Measurements from ENCODE around the gene ZNF500. TPM values are rescaled to one million over a fixed set of nuclear protein-coding genes. Genes with fewer than 3 reads are reported as not detected.
"Not testable (repeated sequence)": the region's sequence is repeated elsewhere in the genome, so short reads cannot be mapped to it uniquely, and the experiment has no call there.

ZNF500 gene
- total RNA-seq, 1 donor from 2014 or later, result 10.9 TPM

DNA sequence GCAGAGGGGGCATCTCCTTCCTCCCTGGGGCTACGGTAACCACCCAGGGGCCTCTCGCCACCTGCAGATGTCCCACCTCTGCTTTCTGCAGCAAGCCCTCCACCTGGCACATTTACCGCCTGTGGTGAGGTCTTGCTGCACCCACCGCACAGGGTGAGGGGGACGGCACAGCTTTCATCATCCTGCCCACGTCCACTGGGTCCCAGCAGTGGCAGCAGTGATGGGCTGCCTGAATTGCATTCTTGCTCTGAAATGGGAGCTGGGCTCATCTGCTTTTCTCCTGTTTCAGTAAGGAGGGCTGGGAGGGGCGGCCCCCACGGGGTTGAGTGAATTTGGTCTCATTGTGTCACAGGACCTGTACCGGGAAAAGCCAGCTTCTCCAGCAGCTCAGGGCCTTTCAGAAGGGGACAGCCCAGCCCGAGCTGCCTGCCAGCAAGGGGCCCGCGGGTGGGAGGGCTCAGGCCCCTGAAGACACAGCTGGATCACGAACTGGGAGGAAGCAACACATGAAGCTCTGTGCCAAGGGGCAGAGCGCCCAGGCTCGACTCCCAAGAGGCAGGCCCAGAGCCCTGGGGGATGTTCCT is 19.9 kb downstream of the ZNF500 start:
- DNase-seq (ENCODE audit: low read depth), result peak; percentile 21

DNA sequence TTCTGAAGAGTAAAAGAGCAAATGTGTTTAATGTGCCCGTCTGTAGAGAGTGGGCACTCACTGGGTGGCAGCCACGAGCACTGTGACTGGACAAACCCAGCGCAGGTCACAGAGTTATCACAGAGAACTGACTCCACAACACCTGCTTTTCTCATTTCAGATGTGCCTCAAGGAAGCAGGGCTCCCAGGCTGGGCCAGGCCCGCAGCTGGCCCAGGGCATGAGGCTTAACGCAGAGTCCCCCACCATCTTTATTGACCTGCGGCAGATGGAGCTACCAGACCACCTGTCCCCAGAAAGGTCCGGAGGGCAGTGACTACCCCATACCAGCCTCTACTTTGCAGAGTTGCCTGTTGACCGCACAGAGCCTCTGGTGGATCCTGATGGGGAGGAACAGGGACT is 20.7 kb downstream of the ZNF500 start:
- DNase-seq (ENCODE audit: low read depth), result peak; percentile 21

DNA sequence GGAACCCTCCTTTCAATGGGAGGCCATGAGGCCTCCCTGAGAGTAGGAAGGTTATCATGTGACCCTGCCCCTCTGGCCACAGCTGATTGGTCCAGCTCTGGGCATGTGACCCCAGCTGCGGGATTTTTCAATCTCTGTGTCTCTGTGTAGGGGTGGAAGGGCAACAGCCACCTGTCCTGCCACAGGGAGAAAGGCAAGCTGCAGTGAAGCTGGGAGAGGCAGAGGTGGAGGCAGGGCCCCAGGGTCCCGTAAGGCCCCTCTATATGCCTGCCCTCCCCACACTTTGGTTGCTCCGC is 21.7 kb downstream of the ZNF500 start:
- no peak for DNase-seq (ENCODE audit: low read depth)

DNA sequence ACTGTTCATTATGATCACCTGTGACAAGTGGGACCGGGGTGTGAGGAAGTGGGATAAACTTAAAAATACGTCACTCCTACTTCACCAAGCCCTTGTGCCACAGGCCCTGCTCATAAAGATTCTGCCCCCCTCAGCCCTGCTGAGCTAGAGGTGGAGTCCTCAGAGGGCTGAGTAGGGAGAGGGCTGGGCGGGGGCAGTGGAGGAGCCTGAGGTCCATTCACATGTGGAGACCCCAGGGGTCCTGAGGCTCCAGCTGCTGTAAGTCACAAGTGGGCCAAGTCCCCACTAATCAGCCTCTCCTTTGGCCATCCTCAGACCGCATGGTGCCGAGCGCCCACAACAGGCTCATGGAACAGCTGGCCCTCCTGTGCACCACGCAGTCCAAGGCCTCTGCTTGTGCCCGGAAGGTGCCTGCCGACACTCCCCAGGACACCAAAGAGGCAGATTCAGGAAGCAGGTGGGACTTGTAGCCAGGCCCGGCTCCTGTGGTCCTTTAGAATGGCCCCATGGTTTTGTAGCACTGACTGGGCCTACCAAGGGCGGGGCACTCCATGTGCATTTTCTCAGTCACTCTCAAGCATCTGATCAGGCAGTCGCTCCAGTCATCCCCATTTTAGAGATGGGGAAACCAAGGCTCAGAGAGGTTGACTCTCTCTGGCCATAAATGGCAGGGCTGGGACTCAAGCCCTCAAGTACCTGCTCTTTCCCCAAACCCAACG is 22.2 kb downstream of the ZNF500 start:
- DNase-seq (ENCODE audit: low read depth), result no peak

DNA sequence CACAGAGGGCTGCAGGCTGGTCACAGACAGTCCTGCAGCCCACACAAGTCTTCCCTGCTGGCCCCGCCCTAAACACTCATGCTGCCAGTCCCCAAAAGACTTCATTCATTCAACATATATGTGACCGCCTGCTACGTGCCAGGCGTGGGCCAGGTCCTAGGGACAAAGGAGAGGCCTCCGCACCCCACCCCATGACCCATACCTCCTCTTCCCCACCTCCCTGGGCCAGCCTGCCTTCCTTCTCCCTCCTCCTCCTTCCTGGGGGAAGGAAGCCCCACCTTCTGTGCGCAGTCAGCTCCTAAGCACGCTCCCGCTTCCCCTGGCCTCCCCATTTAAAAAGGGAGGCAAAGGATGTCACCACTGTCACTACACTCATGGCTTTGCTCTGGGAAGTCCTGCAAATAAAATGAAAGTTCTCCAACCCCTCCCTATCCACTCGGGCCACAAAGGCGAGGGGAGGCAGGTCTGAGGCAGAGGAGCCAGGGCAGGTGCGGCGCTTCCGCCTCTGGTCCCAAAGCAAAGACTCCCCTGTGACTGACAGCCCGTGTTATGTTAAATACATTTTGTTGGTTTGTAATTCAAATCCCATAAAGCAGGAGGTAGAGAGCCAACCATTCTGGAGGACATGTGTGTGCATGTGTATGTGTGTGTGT is 23.6 kb downstream of the ZNF500 start:
- no peak for DNase-seq (ENCODE audit: low read depth)

DNA sequence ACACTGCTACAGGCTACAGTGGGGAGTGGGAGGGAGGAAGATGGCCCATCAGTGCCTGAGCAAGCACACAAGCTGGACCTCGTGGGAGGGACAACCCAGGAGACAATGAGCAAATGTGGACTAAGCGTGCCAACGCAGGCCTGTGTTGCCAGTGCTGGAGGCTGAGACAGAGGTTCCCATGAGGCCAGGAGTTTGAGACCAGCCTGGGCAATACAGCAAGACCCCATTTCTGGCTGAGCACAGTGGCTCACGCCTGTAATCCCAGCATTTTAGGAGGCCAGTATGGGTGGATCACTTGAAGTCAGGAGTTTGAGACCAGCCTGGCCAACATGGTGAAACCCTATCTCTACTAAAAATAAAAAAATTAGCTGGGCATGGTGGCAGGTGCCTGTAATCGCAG is 28.6 kb downstream of the ZNF500 start:
- DNase-seq (ENCODE audit: low read depth), result not testable (repeated sequence)

DNA sequence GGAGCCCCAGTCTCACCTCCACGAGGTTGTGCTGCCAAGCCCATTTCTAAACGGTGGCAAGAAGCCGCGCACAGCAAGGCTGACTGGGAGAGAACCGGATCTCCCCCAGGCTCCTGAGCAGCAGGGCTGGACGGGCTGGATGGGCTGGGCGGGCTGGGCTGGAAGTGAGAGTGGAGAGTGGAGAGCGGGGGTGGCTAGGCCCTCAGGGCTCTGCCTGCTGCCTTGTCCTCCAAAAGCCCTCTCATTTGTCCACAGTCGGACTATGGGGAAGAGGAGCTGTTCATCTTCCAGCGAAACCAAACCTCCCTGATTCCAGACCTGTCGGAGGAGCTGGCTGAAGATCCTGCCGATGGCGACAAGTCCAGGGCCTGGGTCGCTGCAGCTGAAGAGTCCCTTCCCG is 29.4 kb downstream of the ZNF500 start:
- no peak for DNase-seq (ENCODE audit: low read depth)

DNA sequence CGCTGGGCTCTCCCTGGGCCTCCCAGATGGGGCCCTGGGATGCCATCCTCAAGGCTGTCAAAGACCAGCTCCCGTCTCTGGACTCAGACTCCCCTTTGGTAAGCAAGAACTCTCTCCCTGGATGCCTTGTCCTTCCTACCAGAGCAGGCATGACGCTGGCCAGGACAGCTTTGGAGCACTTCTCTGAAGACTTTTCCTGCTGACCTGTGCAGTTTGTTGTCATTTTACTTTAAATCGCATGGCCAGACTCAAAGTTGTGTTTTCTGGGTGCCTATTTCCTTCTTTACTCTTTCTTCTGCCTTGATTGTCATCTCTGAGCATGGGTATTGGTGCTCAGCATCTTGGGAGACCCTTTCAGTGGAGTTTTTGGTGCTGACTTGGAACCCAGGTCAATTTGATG is 30.4 kb downstream of the ZNF500 start:
- no peak for DNase-seq (ENCODE audit: low read depth)

DNA sequence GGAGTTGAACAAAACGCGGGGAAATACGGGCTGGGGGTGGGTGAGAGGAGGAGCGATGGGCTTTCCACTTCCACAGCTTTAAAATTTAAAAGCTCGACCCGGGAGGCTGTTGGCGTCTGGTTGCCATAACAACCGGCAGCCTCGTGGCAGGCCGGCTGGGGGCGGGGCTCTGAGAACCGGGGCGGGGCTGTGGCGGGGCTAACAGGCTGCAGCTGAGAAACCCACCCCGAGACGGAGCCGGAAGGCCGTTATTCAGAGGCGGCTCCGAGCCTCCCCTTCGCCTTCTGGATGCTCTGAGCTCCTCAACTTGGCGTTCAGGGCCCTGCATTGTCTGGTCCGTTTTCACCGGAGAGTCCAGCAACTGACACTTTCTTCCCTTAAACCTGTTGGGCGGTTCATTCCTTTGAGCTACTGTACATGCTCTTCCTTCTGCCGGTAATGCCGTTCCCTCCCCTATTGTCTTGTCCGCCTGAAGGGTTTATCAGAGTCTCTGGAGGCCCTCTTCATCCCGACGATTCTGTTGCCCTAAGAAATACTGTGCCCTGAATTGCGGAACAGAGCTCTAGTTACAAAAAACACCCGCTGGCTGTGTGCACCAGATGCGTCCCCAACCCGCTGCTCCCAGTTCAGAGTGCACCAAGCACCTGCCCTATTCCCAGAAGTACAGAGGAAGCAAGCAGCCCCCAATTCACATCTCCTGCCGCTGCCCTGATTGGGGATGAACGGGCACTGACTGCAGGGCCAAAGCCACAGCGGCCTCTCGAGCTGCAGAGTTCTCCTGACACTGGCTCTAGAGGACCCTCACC is 32.0 kb downstream of the ZNF500 start:
- DNase-seq (ENCODE audit: low read depth), result peak; percentile 80

DNA sequence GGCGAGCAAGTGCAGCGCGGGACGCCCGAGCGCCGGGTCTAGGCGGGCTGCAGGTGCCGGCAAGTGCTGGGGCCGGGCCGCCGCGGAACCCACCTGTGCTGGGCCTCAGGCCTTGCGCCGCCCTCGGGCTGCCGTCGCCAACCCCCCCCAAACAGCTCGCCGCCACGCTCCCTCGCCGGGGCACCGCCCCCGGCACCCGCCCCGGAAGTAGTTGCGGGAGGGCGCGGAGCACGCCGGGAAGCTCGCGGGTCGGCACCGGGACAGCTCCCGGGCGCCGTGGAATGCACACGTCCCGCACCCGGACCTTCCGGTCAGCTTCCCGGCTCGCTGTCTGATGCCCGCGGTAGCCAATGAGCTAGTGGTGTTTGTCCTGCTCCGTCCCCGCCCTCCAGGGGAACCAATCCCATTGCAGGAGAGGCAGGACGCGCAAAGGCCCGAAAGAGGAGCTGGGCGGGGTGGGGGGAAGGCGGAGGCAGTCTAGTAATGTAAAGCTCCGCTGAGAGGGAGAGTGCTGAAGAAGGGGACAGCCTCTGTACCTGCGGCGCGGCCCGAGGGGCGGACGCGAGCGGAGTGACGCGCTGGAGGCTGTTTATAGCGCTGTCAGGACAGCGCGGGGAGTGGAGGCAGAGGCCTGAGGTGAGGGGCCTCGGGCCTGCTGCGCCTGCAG is 32.8 kb downstream of the ZNF500 start, which contains the start of the genes ANKS3 and DNAAF8:
ANKS3 (minus strand) TSS at position 209 of the 667 bp plus-strand sequence. CDS start 4,122 bp downstream, outside the sequence.
DNAAF8 (plus strand) TSS at position 475 of the 667 bp plus-strand sequence. CDS start 1,978 bp downstream, outside the sequence.
- DNase-seq (ENCODE audit: low read depth), result peak; percentile 98

DNA sequence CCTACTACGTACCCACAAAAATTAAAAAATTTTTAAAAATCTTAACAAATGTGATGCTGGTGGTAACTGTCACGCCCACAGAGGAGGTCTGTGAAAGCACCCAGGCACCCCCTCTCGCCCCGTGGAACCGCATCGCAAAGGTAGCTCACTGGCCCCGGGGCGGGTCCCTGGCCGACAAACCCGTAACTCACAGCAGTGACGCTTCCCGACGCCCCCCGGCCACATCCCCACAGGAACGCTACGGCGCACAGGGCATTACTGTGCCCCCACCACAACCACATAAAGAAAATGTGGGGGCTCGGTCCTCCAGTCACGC is 33.3 kb downstream of the ZNF500 start:
- no peak for DNase-seq (ENCODE audit: low read depth)

DNA sequence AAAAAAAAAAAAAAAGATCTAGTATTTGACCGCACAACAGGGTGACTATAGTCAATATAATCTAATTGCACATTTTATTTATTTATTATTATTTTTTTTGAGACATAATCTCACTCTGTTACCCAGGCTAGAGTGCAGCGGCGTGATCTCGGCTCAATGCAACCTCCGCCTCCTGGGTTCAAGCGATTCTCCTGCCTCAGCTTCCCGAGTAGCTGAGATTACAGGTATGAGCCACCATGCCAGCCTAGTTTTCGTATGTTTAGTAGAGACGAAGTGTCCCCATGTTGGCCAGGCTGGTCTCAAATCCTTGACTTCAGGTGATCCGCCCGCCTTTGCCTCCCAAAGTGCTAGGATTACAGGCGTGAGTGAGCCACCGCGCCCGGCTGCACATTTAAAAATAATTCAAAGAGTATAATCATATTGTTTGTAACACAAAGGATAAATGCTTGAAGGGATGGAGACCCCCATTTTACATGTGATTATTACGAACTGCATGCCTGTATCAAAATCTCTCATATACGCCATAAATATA is 33.7 kb downstream of the ZNF500 start:
- no peak for DNase-seq (ENCODE audit: low read depth)

DNA sequence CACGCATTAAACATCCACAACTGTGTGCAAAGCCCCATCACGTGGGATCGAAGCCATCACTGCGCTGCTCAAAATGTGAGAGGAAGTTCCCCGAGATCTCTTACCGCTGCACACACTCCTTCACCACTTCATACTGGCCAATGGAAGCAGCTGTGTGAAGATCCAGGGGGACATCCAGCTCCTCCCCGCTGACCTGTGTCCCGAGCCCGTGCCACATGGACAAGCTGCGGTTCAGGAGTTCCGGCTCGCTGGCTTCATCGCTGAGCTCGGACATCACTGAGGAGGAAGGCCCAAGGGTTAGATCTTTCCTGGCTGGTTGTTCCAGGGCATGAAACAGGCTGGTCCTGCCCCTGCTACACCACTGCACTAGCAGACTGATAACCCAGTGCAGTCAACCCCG is 37.1 kb downstream of the ZNF500 start:
- DNase-seq (ENCODE audit: low read depth), result no peak

DNA sequence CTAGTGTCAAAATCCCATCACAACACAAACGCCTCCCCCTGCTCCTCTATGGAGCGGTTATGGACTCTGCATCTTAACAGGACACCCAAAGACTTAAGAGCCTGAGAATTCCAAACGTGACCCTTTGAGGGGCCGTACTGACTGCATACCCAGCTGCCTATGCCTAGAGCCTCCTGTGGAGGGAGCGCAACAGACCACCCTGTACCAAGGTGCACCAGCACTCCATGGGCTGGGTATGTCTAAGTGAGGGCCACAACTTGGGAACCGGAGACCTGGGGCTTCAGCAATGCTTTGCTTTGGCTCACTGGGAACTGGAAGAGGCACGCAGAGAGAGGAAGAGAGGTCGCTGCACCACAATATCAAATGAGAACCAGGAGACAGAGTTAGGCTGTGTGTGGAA is 38.3 kb downstream of the ZNF500 start:
- DNase-seq (ENCODE audit: low read depth), result no peak

DNA sequence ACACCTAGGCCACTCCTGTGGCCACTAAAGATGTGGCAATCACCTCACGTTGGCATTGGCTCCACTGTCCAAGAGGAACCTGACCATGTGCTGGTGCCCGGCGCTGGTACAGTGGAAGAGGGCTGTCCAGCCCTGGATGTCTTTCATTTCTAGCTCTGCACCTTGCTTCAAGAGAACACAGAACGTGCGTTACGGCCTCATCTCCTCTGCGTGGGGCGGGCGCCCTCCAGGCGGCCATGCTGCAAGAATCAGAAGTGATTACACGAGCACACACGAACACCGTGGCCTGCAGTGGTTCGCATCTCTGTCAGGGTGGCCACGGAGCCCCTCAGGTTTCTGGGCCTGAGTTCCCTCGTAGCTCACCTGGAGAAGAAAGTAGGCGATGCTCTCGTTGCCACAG is 40.3 kb downstream of the ZNF500 start:
- DNase-seq (ENCODE audit: low read depth), result no peak

DNA sequence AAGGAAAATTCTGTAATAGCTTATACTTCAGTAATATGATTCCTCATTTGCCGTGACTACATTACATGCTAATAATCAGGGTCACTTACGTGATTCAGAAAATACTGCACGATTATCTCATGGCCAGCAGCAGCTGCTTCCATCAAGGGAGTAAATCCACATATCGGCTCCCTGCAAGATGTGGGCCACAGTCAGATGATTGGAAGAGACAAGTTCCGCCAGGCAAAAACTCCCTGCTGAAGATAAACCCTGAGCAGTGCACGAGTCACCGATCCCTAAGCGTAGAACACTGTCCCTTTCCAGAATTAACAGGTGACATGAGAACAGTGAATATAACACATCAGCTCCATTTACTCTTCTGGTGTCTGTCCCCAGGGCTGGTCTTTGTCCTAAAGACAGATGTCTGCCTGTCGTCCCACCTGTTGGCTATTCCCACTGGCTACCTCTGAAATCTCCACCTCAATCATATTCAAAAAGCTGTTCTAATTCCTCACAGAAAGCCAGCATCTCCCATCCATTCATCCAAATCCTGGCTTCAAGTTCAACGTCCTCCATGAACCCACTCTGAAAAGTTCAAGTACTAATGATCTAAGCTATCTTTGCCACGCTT is 42.2 kb downstream of the ZNF500 start:
- peak; percentile 68 for DNase-seq (ENCODE audit: low read depth)

DNA sequence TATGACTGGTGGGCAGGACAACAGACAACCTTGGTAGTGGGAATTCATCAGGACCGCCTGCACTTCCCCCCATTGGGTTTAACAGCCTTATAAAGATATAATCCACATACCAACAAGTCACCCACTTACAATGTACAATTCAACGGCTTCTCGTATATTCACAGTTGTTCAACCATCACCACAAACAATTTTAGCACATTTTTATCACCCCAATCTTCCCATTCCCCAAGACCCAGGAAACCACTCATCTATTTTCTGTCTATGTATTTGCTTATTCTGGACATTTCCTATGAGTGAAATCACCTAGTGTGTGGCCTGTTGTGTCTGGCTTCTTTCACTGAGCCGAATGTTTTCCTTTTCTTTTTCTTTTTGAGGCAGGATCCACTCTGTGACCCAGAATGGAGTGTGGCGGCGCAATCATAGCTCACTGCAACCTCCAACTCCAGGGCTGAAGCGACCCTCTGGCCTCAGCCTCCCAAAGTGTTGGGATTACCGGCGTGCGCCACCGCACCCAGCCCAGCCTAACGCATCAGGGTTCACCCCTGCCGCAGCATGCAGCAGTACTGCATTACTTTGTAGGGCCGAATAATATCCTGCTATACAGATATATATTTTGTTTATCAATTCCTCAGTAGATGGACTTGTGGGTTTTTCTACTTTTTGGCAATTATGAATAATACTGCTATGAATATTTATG is 43.7 kb downstream of the ZNF500 start:
- no peak for DNase-seq (ENCODE audit: low read depth)

DNA sequence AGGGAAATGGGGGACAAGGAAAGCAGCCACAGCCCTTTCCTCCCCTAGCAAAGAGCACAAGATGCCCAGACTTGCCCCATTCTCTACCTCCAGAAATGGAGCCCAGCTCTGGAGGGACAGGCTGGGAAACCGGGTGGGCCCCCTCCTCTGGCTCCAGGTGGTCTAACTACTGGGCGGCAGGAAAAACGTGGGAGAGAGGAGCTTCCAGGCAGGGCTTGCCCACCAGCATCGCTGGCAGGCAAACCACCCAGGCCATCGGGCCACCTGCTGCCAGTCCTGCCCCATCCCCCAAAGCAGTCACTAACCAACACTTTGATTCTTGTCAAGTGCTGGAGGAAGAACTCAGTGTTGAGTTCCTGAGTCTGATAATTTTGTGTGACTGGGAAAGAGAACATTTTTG is 48.5 kb downstream of the ZNF500 start:
- DNase-seq (ENCODE audit: low read depth), result peak; percentile 38

DNA sequence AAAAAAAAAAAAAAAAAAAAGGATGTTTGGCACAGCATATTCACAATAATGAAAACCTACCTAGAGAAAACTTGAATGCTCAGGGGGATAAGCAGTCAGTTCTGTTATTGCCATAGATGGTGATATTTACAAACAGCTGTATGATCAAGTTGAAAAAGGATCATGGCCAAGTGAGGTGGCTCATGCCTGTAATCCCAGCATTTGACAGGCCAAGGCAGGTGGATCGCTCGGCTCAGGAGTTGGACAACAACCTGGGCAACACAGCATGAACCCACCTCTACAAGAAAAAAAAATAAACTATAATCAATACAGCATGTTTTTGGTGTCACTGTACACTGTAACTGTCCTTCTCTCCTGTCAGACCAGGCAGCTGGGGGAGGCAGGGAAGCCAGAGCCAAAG is 52.0 kb downstream of the ZNF500 start:
- no peak for DNase-seq (ENCODE audit: low read depth)

Data from myocyte (in vitro differentiated cells).